NT2/D1 (cell line): Measurements from ENCODE around the gene FGF2.
"Not testable (repeated sequence)": the region's sequence is repeated elsewhere in the genome, so short reads cannot be mapped to it uniquely, and the experiment has no call there.

Experiments
- DNase-seq: peaks from one replicate; pipeline ENCODE4 v3.0.0-alpha.2; 2011; ENCODE audit warnings: low read depth, low spot score
- H3K27me3 ChIP-seq: 2 replicates; pipeline ENCODE4 v1.6.0; 2011; ENCODE audit warnings: mild to moderate bottlenecking; ENCODE audit not compliant: insufficient read length, insufficient read depth
- H3K36me3 ChIP-seq: 2 replicates; pipeline ENCODE4 v1.6.1; 2011; ENCODE audit warnings: mild to moderate bottlenecking, low read length, mixed read lengths; ENCODE audit not compliant: insufficient read depth, insufficient read length
- H3K4me1 ChIP-seq: 2 replicates; pipeline ENCODE4 v1.5.1; 2011; ENCODE audit not compliant: insufficient read depth, insufficient read length
- H3K4me3 ChIP-seq: 2 replicates; pipeline ENCODE4 v1.5.1; 2011; ENCODE audit warnings: low read depth; ENCODE audit not compliant: insufficient read length
- H3K9ac ChIP-seq: 2 replicates; pipeline ENCODE4 v1.6.0; 2011; ENCODE audit warnings: low read depth; ENCODE audit not compliant: insufficient read length
- H3K9me3 ChIP-seq: 2 replicates; pipeline ENCODE4 v1.5.1; 2011; ENCODE audit warnings: mild to moderate bottlenecking, low read length; ENCODE audit not compliant: insufficient read depth
- SUZ12 ChIP-seq: IDR thresholded peaks from 2 replicates; pipeline ENCODE4 v1.6.1; 2011; ENCODE audit not compliant: insufficient read length, insufficient read depth; ENCODE audit errors: extremely low read depth
- YY1 ChIP-seq: IDR thresholded peaks from 2 replicates; pipeline ENCODE4 v1.6.1; 2011; ENCODE audit not compliant: insufficient read length, insufficient read depth
- ZNF274 ChIP-seq: IDR thresholded peaks from 2 replicates; pipeline ENCODE4 v1.6.1; 2011; ENCODE audit warnings: mild to moderate bottlenecking, low read depth, low read length

Gene FGF2

DNA sequence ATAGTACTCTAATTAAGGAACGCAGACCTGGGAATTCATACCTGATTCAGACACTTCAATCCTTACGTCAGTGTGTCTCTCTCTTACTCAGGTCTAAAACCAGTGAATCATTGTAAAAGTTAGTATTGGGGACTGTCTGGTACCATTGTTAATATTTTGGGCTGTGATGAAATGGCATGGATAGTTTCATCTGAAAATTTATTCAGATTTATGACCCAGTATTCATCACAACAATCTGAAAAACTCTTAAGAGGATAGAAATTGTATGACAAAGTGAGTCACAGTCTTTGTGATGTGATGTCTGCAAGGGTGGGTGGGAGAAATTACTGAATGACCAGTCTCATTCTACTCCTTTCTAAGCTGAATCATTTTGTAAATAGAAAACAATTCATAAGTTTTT lies 10.3 kb downstream of the FGF2 start:
- H3K27me3 ChIP-seq = no peaks in the 10 kb centered on the region
- DNase-seq = no peak
- H3K4me1 ChIP-seq = peaks cover 3% of the 10 kb centered on the region
- no peak overlapping the region for H3K9ac ChIP-seq
- TF ChIP-seq ZNF274 = no peak
- no peak for TF ChIP-seq YY1
- TF ChIP-seq SUZ12 = no peak
- no peaks in the 10 kb centered on the region for H3K9me3 ChIP-seq
- H3K36me3 ChIP-seq = peaks cover 53% of the 10 kb centered on the region
- H3K4me3 ChIP-seq = no peak overlapping the region

DNA sequence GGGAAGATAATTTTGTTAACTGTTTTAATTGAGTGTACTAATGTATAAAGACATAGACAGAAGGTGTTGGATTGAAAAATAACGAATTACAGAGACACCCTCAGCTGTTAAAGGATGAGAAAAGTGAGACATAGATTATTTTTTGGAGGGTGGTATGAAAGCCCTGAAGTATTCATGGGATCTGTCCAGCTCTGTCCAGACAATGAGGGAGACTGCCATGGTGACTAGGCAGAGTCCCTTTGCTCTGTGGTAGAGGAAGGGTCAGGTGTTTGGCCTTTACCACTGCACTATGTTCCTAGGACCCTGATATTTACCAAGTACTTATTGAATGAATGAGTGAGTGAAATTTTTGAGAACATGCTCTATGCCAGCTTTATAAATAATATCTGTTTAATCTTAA lies 11.4 kb downstream of the FGF2 start:
- Histone ChIP-seq H3K36me3 (peaks cover 48% of the 10 kb centered on the region), H3K4me3 (no peak overlapping the region)
- TF ChIP-seq ZNF274 (no peak), SUZ12 (no peak), YY1 (no peak)

GRCh38 chr4:122842392-122842791 lies 15.8 kb downstream of the FGF2 start:
- Histone ChIP-seq H3K27me3 (no peaks in the 10 kb centered on the region), H3K9me3 (peaks cover 16% of the 10 kb centered on the region; the same call in 1 of the 2 replicates), H3K4me3 (no peak overlapping the region), H3K4me1 (no peaks in the 10 kb centered on the region), H3K36me3 (peaks cover 33% of the 10 kb centered on the region), H3K9ac (no peak overlapping the region)
- no peak for TF ChIP-seq YY1
- TF ChIP-seq ZNF274 = no peak
- TF ChIP-seq SUZ12 = no peak
- no peak for DNase-seq

More for the DNA sequence above, 11.4 kb downstream of the FGF2 start:
- H3K27me3 ChIP-seq = no peaks in the 10 kb centered on the region
- no peak overlapping the region for H3K9ac ChIP-seq
- H3K9me3 ChIP-seq = no peaks in the 10 kb centered on the region
- no peak for DNase-seq
- H3K4me1 ChIP-seq = no peaks in the 10 kb centered on the region

DNA sequence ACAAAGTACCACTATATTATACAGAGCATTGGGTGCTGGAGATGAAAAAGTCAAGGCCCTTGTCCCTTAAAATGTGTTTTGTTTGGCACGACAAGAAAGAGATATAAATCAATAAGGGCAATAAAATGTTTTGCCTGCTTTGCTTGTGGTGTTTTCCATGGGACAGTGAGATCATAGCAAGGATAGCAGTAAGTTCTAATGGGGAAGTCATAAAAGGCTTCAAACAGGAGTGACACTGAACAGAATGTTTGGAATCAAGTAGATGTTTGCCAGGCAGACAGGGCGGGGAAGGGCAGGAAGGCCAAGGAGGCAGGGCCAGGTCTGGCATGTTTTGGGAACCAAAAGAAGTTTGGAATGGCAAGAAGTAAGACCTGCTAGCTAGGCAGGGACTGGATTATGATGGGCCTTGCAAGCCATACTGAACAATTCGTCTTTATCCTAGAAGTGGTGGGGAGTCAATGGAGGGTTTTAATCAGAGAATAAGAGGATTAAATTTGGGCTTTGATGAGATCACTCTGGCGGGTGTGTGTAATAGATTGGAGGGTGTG lies 16.4 kb downstream of the FGF2 start:
- Histone ChIP-seq H3K4me3 (no peak overlapping the region), H3K27me3 (no peaks in the 10 kb centered on the region), H3K9me3 (peaks cover 19% of the 10 kb centered on the region; the same call in 1 of the 2 replicates), H3K36me3 (peaks cover 31% of the 10 kb centered on the region), H3K9ac (no peak overlapping the region), H3K4me1 (no peaks in the 10 kb centered on the region)
- TF ChIP-seq ZNF274 = no peak
- no peak for TF ChIP-seq YY1
- no peak for TF ChIP-seq SUZ12
- no peak for DNase-seq

DNA sequence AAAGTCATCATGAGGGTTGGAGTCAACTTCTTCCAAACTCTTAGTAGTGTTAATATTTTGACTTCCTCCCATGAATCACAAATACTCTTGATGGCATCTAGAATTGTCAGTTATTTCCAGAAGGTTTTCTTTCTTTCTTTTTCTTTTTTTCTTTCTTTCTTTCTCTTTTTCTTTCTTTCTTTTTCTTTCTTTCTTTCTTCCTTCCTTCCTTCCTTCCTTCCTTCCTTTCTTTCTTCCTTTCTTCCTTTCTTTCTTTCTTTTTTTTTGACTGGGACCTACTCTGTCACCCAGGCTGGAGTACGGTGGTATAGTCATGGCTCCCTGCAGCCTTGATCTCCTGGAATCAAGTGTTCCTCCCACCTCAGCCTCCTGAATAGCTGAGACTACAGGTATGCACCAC lies 17.8 kb downstream of the FGF2 start:
- H3K9ac ChIP-seq, DNase-seq, H3K4me1 ChIP-seq, H3K27me3 ChIP-seq, H3K4me3 ChIP-seq: not testable (repeated sequence)
- H3K36me3 ChIP-seq = peaks cover 19% of the 10 kb centered on the region
- H3K9me3 ChIP-seq = peaks cover 19% of the 10 kb centered on the region; the same call in 1 of the 2 replicates

DNA sequence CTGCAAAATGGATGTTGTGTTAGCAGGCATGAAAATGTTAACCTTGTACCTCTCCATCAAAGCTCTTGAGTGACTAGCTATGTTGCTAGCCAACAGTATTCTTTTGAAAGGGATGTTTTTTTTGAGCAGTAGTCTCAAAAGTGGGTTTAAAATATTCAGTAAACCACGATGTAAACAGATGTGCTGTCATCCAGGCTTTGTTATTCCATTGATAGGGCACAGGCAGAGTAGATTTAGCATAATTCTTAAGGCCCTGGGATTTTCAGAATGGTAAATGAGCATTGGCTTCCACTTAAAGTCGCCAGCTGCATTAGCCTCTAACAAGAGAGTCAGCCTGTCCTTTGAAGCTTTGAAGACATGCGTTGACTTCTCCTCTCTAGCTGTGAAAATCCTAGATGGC lies 18.4 kb downstream of the FGF2 start:
- TF ChIP-seq ZNF274 (no peak), SUZ12 (no peak), YY1 (no peak)
- H3K27me3 ChIP-seq = no peaks in the 10 kb centered on the region
- no peak overlapping the region for H3K4me3 ChIP-seq
- peaks cover 12% of the 10 kb centered on the region for H3K36me3 ChIP-seq
- no peak overlapping the region for H3K9ac ChIP-seq
- no peak for DNase-seq
- no peaks in the 10 kb centered on the region for H3K4me1 ChIP-seq
- H3K9me3 ChIP-seq = peaks cover 19% of the 10 kb centered on the region; the same call in 1 of the 2 replicates

- H3K36me3 ChIP-seq = peaks cover 5% of the 10 kb centered on the region
Observed at GRCh38 chr4:122845760-122846159, 19.1 kb downstream of the FGF2 start.

More at GRCh38 chr4:122845760-122846159, 19.1 kb downstream of the FGF2 start:
- Histone ChIP-seq H3K4me3 (no peak overlapping the region), H3K4me1 (no peaks in the 10 kb centered on the region), H3K9ac (no peak overlapping the region), H3K27me3 (no peaks in the 10 kb centered on the region), H3K9me3 (peaks cover 19% of the 10 kb centered on the region; the same call in 1 of the 2 replicates)
- TF ChIP-seq YY1 (no peak), ZNF274 (no peak), SUZ12 (no peak)
- no peak for DNase-seq
